GM19455 (cell line): Measurements from ENCODE around the gene PDE6H.

Experiments
- ATAC-seq: cut with Tn5 transposase; IDR thresholded peaks from one replicate; pipeline ENCODE4 v1.9.1; 2021; ENCODE audit not compliant: unreplicated experiment

PDE6H gene

DNA sequence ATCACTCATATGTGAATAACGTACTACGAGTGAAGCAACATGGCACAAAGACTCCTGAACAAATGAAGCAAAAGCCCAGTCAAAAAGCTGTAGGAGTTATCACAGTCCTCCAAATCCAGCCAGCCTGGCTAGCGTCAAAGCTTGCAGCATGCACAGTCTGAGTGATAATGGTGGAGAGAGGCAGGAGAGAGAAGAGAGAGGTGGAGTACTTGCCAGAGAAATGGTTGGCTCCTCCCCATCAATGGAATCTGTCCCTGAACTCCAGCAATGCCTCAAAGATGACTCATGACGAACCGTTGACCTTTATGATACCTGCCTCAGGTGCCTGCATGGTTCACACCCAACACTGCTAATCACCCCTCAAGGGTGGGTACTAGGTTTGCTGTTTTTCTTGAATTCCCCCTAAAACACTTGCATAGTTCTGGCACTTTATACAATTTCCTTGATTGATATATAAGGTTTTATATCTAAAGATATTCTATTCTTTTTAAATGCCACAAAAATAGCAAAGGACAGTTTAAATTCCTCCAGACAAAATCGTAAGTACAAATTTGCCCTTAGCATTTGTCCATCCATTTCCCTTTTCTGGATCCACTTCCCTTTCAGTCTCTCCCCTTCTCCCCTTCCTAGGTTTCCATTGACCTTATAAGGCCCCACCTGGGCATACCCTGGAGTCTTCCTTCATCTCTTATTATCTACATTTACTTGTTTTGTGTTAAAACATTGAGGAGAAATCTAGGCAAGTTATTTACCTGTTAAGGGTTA lies 21.7 kb upstream of the PDE6H start:
- ATAC-seq, result no peak

DNA sequence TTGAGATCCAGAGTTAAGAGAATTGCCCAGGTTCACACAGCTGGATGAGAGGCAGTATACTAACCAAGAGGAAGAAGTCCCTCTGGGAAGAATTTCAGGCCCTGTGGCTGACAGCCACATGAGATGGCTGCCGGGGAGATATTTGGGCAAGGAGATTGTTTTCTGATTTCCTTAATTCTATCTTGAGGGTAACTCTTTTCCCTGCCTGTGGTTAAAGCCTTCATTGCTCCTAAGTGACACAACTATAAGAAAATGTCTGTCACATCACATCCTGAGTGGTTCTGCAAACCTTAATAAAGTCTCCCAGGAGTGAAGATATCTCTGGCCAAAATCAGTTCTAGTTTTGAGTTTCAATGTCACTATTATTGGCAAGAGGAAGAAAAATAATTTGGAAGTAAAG lies 21.0 kb upstream of the PDE6H start:
- ATAC-seq, result no peak

DNA sequence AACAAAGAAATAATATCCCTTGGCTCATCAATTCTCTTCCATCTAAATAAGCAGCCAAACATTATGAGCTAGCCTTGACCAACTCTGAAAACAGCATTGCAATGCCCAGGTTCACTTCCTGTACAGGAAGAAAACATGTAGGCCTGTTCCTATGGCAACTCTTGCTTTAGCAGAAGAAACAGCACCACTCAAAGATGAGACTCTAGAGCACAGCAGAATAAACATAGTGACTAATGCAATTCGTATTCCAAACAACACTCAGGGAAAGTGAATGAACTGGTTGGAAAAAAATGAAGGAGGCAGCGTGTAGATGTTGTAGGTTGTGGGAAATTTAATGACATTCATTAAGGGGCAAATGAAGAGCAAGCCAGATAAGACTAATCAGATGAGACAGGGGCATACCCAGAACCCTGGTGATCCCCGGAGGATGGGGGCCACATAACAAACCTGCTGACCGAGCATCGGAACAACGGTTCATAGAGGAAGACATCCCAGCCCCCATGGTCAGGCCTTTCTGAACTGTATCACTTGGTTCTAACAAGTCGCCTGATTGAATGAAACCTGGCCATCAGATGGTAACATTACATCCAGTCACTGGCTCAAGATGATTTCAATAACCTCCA lies 20.4 kb upstream of the PDE6H start:
- ATAC-seq, result peak; percentile 51

DNA sequence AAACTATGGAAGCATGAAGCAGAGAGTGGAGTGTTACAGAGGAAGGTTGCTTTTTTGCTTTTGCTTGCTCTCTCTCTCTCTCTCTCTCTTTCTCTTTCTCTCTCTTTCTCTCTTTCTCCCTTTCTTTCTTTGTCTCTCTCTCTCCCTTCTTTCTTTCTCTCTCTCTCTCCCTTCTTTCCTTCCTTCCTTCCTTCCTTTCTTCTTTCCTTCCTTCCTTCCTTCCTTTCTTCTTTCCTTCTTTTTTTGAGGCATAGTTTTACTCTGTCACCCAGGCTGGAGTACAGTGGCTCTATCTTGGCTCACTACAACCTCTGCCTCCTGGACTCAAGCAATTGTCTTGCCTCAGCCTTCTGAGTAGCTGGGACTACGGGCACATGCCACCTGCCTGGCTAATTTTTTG lies 19.1 kb upstream of the PDE6H start:
- no peak for ATAC-seq

DNA sequence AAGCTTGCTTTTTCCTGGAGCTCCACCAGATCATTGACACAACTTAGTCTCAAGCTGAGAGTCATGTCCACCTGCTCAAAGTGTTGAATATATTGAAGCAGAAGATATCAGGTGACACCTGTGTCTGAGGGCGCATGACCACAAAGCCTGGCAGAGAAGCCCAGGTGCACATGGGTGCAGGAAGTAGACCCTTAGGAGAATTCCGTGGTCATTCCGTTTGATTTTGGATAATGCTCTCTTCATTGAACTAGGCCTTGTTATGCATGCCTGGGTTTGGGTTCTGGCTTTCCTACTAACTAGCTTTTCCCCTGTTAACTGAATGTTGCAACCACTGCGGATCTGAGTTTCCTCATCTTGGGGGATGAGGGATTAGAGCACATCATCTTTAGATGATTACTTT lies 18.6 kb upstream of the PDE6H start:
- ATAC-seq, result no peak

DNA sequence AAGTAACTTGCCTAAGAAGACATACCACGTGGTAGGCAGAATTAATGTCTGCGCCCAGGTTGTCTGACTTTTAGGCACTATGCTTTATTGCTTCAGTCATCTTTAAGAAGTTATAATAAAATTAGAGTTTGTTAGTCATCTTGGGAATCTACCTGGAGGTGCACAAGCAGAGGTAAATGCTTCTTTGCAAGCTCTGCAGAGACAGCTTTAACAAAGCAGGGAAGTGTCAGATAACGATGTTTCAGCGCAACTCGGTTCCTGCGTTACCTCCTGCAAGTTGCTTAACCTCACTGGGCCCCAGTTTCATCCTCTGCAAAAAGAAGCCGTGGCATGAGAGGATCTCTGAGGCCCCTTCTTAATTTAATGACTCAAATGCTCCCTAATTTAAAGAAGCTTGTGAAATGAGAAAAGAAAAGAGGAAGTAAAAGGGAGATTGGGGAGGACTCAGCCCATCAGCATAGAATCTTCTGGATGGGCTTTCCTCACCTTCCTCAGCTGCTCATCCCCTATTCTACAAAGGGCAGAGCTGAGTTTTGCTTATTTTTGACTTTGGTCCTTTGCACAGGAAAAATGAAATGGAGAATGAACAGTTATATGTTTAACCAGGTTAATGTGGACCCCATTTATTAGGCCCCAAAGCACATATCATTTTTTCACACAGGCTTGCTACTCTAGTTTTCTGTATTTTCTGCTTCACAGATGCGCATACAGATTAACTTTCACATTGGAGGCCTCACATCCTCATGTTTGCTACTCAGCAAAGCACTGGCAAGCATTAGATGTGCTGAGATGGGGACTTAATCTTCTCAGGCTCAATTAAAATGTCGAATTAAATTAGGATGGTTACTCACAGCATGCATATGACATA lies 16.6 kb upstream of the PDE6H start:
- ATAC-seq, result peak; percentile 39

DNA sequence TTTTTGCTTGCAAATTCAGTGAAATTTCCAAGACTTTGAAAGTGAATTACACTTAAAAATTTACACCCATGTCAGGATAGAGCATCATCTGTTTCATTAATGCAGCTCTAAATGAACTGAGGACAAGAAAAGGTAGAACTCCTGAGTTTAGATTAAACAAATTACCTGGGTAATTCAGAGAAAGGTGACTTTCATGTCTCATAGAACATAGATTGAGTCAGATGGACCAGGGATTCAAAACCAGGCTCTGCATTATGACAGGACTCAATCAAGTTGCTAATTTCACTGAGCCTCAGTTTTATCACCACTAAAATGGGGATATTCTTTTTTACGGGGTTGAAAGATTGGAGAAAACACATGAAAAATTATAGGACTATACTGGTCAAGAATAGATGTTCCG lies 15.9 kb upstream of the PDE6H start:
- ATAC-seq, result no peak

DNA sequence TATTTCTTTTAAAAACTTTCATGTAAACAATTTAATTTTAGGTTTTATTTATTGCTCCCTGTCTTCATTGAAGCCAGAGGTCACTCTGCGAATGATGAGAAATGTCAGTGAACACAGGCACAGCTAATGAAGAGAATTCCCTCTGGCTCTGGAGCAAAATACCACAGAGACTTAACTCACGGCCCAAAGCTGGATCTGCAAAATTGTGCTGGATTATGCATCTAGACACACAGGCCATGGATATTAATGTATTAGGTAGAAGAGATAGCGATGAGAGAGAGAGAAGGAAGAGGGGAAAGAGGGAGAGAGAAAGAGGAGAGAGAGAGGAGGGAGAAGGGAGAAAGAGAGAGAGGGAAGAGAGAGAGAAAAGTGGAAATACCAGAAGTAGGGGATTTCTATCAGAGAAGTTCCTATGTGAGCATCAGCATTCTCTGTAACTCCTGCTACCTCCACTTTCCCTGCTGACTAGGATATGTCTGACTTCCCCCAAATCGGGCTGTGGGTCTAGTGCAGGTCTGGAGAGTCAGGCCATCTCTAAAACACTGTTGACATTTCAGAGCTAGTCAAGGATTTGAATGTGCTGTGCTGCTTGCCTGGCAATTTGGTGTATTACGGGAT lies 15.2 kb upstream of the PDE6H start:
- no peak for ATAC-seq

DNA sequence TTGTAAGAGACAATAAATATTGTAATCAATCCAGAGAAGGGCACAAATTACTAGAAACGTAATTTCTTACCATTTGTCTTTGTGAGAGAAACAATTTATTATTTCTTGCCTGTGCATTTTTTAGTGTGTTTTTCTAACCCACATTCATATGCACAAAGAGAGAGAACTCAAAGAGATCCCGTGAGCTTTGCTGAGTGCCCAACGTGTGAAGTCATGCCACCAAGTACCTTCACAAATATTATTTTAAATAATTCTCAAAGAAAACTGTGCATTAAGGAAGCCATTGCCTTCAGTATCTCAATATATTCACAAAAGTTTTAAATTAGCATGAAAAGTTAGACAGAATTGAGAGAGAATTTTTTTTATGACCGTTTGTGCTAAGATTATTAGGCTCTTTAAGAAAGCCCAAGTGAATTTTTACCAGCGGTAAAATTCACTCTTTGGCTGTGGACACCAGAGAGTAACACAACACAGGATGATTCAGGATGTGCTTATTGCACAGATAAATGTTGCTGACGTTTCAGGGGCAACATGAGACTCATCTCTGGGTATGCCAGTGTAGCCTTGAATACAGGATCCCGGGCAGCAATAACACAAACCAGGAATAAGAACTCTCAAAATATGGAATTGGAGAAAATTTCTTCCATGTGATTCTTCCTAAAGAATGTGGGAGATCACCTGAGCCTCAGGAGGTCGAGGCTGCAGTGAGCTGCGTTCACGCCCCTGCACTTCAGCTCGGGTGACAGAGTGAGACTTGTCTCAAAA lies 14.3 kb upstream of the PDE6H start:
- no peak for ATAC-seq

DNA sequence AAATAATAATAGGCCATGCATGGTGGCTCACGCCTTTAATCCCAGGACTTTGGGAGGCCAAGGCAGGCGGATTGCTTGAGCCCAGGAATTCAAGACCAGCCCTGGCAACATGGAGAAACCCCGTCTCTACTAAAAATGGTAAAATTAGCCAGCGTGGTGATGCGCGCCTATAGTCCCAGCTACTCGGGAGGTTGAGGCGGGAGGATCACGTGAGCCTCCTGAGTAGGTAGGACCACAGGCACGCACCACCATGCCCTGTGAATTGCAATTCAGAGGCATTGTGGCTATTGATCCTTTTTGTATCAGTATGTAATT lies 13.8 kb upstream of the PDE6H start:
- no peak for ATAC-seq

DNA sequence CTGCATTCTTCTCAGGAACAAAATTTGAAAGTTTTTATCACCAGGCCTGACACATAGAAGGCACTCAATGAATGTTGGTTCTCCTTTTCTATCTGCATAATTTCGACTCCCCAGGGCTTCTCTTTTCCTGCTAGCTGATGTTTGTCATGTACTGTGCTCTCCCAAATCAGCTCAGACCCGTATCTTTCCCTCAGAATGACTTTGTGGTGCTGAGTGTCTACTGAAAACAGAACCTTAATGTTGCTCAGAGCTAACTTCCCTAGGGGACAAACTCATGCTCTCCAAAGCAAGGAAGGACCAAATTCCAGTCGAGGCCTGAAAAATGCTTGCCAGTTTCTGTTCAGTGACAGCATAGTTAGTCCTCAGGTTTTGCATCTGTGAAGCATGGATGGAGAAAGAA lies 13.4 kb upstream of the PDE6H start:
- ATAC-seq, result no peak

DNA sequence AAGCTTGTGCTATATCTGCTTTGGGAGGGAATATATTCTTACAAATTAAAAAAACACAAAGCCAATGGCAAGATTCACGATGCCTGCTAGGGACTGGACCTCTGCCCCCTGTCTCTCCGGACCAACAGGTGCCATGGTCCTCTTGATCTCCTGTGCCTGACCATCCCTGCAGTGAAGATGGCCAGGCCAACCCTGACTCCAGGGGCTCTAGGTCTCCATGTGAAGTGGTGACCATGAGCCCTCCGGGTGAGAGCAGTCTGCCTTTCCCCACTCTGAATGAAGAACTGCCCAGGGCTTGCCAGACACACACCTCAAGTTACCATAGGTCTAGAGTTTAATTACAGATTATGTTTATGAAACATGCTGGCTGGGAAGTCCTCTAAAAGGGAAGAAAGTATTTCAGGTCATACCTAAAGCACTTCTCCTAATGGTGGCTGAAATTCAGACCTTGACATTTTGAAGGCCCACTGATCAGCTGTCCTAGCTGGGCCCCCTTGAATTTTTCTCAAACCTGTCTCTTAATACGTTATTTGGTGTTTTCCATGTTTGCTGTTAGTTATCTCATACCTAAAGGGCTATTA lies 12.8 kb upstream of the PDE6H start:
- ATAC-seq, result no peak

DNA sequence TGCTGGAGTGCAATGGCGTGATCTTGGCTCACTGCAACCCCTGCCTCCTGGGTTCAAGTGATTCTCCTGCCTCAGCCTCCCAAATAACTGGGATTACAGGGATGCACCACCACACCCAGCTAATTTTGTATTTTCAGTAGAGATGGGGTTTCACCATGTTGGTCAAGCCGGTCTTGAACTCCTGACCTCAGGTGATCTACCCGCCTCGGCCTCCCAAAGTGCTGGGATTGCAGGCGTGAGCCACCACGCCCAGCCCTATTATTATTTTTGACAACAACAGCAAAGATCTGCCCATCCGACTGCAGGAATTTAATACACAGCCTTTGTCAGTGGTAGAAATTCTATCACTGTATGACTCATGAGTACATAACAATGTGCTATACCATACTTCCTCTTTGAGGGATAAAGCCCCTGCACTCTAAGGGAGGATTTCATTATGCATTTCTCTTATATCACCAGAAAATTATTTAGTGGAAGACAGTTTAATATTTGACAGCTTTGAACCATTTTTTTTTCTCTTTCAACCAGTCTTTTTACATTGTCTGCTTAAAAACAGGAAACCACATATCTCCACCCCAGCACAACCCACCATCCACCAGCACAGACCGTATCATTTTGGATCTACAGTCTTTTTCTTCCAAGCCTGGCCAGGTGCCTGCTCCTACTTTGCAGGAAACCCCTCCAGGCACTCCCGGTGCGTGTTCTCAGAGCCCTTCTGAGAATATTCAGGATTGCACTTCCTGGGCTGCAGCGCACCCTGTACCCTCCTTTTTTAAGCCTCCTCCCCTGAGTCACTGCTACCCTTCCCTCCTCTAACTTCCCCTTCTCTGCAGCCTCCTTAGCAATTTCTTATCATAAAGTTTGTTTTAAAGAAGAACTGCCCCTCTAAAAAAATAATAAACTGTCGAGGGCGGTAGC lies 12.0 kb upstream of the PDE6H start:
- ATAC-seq, result peak; percentile 31

DNA sequence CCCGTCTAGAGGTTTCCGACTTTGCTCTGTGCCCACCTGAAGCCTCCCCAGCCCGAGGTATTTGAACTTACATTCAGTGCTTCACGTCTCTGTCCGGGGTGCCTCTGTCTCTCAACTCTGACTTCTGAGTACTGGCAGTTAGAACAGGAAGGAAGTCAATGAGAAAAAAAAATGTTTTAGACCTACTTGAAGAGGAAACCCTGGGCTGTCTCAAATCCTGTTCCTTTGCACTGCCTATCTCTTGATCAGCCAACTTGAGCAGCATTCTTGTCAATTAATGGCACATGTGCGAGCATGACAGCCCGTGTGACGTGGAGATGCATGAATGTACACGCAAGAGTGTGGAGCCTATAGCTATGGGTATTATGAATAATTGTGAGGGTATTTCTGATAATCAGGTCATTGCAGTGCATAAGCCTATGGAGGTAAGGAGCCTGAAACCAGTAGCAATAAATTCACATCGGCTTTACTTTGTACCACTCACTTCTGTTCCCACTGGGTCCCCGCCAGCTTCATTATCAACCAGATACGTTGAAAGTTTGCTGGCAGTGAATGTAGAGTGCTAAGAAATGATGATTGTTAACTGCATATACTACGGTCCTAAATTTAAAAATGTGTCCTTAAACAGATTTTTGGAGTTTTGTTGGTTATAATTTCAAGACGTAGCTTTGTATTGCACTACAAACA lies 11.2 kb upstream of the PDE6H start, which contains the start of gene ARHGDIB:
TSS of gene ARHGDIB (minus strand) at position 136 of the 687 bp plus-strand sequence. CDS start 10,889 bp downstream, outside the sequence.
- ATAC-seq, result peak; percentile 69

DNA sequence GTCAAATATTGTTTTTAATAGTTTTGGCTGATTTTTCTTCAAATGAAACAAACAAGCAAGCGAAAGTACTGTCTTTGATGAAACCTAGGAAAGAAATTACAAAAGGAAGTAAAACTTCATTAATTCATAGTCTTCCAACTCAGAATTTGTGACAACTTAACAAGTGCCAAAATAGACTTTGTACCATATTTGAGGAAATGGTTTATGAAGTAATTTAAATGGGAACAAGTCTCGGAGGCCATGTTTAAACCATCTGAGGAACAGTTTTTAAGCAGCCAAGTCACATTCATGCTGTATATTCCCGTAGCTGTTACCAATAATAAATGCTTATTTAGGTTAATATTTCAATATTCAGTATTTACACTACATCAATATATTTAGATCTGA lies 10.7 kb upstream of the PDE6H start:
- ATAC-seq, result no peak

DNA sequence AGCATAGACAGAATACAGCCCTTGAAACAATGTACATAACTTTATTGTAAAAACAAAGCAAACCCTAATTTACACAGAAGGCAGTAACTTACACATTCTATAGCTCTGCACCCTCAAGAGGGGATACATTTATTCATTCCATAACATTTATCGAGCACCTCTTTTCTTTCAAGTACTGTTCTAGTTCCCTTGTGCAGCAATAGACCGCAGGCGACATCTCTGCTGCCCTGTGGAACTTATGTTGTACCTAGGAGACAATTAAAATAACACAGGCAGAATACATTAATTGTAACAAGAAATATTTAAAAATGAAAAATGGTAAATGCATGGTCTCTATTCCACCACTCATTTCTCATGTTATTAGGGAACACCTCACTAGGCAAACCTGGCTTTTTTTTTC lies 10.0 kb upstream of the PDE6H start:
- ATAC-seq, result no peak

DNA sequence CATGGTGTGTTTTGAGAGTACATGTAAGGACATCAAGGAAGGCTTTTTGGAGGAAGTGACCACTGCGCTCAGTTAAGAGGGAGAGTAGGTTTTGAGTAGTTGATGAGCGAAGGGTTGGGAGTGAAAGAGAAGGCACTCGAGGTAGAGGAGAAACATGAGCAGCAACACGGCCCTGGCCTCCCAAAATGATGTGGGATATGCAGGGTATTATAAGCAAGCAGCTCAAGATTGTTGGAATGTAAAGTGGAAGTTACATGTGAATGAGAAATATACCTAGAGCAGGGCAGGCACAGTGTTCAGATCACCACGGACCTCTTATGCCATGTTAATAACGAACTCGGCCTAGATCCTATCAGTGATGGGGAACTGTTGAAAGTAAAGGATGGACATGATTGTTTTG lies 9.3 kb upstream of the PDE6H start:
- no peak for ATAC-seq

DNA sequence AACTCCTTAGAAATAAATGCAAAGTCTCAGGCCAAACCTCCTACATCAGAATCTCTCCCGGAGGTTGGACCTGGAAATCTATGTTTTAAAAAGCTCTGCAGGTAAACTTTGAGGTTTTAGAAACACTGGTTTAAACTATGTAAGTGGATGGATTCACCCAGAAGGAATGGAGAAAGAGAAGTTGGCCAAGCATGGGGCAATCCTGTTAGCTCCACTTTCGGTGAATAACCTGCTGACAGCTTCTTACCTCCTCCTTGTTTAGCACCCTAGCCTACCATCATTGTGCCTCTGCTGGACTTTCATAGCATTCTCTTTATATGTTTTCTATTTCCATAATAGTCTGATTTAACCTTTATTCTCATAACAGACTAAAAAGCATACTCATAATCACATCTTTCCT lies 8.4 kb upstream of the PDE6H start:
- no peak for ATAC-seq

DNA sequence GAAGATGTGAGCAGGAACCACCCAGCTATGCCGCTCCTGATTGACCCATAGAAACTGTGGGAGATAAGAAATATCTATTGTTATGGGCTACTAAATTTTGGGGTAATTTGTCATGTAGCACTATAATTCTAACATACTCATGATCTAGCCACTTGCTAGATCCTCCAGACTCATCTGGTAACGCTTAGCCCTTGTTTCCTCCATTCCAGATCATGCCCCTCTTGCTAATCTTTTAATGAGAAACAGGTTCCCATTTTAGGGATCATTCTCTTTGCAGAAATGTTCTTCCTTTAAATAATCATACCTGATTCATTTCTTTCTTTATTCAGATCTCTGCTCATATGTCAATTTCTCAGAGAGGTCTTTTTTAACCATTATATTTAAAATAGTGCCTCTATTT lies 7.6 kb upstream of the PDE6H start:
- no peak for ATAC-seq
